ENCODE measurements around the gene HOOK2. TPM values are rescaled to one million over a fixed set of nuclear protein-coding genes. Genes with fewer than 3 reads are reported as not detected.

HOOK2 gene
- total and polyA plus RNA-seq, 2 of the 13 experiments (the other 11 are each of a cell fraction or from before 2014, with no cell fraction given) = 9.2 to 12.9 TPM

GRCh38 chr19:12793290-12794195, 18.2 kb upstream of the HOOK2 start (continued):
- TF ChIP-seq, protein P1, sequence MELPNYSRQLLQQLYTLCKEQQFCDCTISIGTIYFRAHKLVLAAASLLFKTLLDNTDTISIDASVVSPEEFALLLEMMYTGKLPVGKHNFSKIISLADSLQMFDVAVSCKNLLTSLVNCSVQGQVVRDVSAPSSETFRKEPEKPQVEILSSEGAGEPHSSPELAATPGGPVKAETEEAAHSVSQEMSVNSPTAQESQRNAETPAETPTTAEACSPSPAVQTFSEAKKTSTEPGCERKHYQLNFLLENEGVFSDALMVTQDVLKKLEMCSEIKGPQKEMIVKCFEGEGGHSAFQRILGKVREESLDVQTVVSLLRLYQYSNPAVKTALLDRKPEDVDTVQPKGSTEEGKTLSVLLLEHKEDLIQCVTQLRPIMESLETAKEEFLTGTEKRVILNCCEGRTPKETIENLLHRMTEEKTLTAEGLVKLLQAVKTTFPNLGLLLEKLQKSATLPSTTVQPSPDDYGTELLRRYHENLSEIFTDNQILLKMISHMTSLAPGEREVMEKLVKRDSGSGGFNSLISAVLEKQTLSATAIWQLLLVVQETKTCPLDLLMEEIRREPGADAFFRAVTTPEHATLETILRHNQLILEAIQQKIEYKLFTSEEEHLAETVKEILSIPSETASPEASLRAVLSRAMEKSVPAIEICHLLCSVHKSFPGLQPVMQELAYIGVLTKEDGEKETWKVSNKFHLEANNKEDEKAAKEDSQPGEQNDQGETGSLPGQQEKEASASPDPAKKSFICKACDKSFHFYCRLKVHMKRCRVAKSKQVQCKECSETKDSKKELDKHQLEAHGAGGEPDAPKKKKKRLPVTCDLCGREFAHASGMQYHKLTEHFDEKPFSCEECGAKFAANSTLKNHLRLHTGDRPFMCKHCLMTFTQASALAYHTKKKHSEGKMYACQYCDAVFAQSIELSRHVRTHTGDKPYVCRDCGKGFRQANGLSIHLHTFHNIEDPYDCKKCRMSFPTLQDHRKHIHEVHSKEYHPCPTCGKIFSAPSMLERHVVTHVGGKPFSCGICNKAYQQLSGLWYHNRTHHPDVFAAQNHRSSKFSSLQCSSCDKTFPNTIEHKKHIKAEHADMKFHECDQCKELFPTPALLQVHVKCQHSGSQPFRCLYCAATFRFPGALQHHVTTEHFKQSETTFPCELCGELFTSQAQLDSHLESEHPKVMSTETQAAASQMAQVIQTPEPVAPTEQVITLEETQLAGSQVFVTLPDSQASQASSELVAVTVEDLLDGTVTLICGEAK (IDR thresholded peaks at IDR 0.05) = no peak
- TF ChIP-seq, protein P1 (CRISPR knock-in tag; IDR thresholded peaks at IDR 0.05) = 0 out of 2 replicates have a peak, but pooled peaks have one; percentile 59
- peak; percentile 54 for TF ChIP-seq ZFP36 (IDR thresholded peaks at IDR 0.05; ENCODE audit: borderline replicate concordance, low read depth, low read length, partially characterized antibody)
- TF ChIP-seq, protein P2, sequence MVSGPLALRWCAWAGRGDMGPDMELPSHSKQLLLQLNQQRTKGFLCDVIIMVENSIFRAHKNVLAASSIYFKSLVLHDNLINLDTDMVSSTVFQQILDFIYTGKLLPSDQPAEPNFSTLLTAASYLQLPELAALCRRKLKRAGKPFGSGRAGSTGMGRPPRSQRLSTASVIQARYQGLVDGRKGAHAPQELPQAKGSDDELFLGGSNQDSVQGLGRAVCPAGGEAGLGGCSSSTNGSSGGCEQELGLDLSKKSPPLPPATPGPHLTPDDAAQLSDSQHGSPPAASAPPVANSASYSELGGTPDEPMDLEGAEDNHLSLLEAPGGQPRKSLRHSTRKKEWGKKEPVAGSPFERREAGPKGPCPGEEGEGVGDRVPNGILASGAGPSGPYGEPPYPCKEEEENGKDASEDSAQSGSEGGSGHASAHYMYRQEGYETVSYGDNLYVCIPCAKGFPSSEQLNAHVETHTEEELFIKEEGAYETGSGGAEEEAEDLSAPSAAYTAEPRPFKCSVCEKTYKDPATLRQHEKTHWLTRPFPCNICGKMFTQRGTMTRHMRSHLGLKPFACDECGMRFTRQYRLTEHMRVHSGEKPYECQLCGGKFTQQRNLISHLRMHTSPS (CRISPR knock-in tag; IDR thresholded peaks at IDR 0.05; ENCODE audit: low read depth) = peak; percentile 31; the same call in 1 of the 2 replicates
- 0 out of 2 replicates have a peak, but pooled peaks have one; percentile 6 for TF ChIP-seq ZBTB33 (CRISPR knock-in tag; IDR thresholded peaks at IDR 0.05)
- no peak for TF ChIP-seq ZNF253 (CRISPR knock-in tag; IDR thresholded peaks at IDR 0.05; ENCODE audit: borderline replicate concordance)
- TF ChIP-seq ZSCAN9 (CRISPR knock-in tag; IDR thresholded peaks at IDR 0.05; ENCODE audit: borderline replicate concordance) = peak; percentile 41; the same call in 1 of the 2 replicates
- peak; percentile 31; the same call in 1 of the 2 replicates for TF ChIP-seq GLI4 (CRISPR knock-in tag; IDR thresholded peaks at IDR 0.05; ENCODE audit: borderline replicate concordance)
- no peak for TF ChIP-seq ZNF879 (CRISPR knock-in tag; IDR thresholded peaks at IDR 0.05)
- TF ChIP-seq RXRB (CRISPR knock-in tag; IDR thresholded peaks at IDR 0.05; ENCODE audit: borderline replicate concordance) = peak; percentile 14; the same call in 1 of the 2 replicates
- peak; percentile 69; the same call in 1 of the 2 replicates for TF ChIP-seq ETV6 (CRISPR knock-in tag; conservative IDR thresholded peaks at IDR 0.05)
- TF ChIP-seq ZNF747 (CRISPR knock-in tag; IDR thresholded peaks at IDR 0.05; ENCODE audit: borderline replicate concordance) = peak; percentile 68; the same call in 1 of the 2 replicates
- TF ChIP-seq XRCC5 (optimal IDR thresholded peaks at IDR 0.05; ENCODE audit: low read length) = peak; percentile 15
- peak; percentile 99 for TF ChIP-seq RFXAP (CRISPR knock-in tag; IDR thresholded peaks at IDR 0.05; ENCODE audit: borderline replicate concordance)

All from HepG2 (cell line).